Fibroblast of pulmonary artery (primary cell): ENCODE data around the gene CEP112.

Experiments used
- DNase-seq: peaks from one replicate; pipeline ENCODE4 v3.0.0-alpha.2; 2010; ENCODE audit warnings: low read depth
- H3K4me3 ChIP-seq: replicated peaks from 2 replicates; pipeline ENCODE4 v1.5.1; 2011; ENCODE audit warnings: low read depth, mild to moderate bottlenecking, control low read depth, low read length, moderate library complexity
- CTCF ChIP-seq: IDR thresholded peaks from 2 replicates; pipeline ENCODE4 v1.5.1; 2011; ENCODE audit warnings: mild to moderate bottlenecking, control low read depth, low read length, inconsistent platforms; ENCODE audit errors: missing control alignments

CEP112 gene

DNA sequence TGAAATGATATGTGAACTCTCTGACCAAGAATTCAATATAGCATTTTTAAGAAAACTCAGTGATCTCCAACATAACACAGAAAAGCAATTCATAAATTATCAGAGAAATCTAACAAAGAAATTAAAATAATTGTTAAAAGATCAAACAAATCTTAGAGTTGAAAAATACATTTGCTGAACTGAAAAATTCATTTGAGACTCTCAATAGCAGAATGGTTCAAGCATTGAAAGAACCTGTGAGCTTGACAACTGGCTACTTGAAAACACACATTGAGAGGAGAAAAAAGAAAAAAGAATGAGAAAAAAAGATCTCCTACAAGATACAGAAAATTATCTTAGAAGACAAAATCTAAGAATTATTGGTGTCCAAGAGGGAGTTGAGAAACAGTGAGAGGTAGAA lies 203.5 kb downstream of the CEP112 start:
- no peak for TF ChIP-seq CTCF

GRCh38 chr17:65987988-65988387 lies 203.9 kb downstream of the CEP112 start:
- no peak overlapping the region for H3K4me3 ChIP-seq
- peak; percentile 64 for DNase-seq
- peak; percentile 57 for TF ChIP-seq CTCF

More for the DNA sequence above, 203.5 kb downstream of the CEP112 start:
- no peak for DNase-seq
- no peak overlapping the region for H3K4me3 ChIP-seq

DNA sequence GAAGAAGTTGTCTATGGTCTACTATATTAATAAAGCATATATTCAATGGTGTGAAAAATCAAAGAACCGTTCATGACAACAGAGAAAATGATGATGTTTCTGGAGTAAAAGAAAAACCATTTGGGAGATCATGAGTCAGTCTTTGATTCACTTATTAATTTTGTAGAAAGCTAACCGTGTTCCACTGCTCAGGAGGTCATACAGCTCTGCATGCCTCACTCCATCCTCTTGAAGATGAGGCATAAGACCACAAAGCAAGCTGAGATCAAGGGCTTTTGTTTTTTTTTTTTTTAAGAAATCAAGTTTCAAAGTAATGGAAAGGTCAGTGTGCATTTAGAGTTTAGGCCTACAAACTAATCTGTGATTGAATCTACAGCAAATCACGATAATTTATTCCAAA lies 206.4 kb downstream of the CEP112 start:
- no peak for TF ChIP-seq CTCF
- DNase-seq: no peak
- H3K4me3 ChIP-seq: no peak overlapping the region

DNA sequence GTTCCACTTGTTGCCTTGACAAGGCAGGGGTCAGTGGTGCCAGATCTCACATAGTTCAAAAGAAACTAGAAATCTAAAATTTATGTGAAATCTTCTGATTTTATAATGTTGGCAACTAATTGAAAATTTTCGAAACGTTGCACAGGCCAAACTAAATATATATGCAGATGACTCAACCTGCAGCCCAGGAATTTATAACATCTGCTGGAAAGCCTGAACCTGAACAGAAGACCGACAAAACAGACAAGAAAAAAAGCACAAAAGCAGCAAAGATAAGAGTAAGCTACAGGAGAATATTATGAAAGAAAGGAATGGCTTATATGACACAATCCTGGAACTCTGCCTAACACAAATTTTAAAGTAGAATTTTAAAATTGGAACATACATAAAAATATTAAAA lies 207.6 kb downstream of the CEP112 start:
- peak; percentile 64 for DNase-seq
- H3K4me3 ChIP-seq: no peak overlapping the region
- TF ChIP-seq CTCF: no peak

- no peak overlapping the region for H3K4me3 ChIP-seq
- TF ChIP-seq CTCF: no peak
- DNase-seq: no peak
Measured at GRCh38 chr17:65978871-65979270, 213.1 kb downstream of the CEP112 start.

DNA sequence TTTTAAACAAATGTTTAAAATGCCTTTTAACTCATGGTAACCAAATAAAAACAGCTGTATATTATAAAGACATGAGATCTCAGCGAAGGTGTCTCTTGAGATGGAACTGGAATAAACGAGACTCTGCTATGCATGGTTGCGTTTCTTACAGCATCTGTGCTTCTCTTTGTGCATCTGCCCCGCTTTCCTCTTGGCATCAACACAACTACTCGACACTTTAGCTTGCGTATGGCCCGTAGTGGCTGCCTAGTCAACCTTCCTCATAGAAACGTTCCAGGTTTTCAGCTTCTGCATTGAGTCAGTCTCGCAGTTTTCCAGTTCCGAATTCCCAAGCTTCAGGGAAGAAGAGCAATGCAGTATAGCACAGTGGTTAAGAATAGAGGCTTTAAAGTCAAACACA lies 214.9 kb downstream of the CEP112 start:
- H3K4me3 ChIP-seq: no peak overlapping the region
- DNase-seq: no peak
- TF ChIP-seq CTCF: no peak

GRCh38 chr17:65975878-65976277 lies 216.1 kb downstream of the CEP112 start:
- no peak for DNase-seq
- no peak overlapping the region for H3K4me3 ChIP-seq
- TF ChIP-seq CTCF: no peak
